Measurements from ENCODE around the gene NKX2-8. TPM values are rescaled to one million over a fixed set of nuclear protein-coding genes. Genes with fewer than 3 reads are reported as not detected.

Gene NKX2-8
- total RNA-seq, 1 donor: not detected

DNA sequence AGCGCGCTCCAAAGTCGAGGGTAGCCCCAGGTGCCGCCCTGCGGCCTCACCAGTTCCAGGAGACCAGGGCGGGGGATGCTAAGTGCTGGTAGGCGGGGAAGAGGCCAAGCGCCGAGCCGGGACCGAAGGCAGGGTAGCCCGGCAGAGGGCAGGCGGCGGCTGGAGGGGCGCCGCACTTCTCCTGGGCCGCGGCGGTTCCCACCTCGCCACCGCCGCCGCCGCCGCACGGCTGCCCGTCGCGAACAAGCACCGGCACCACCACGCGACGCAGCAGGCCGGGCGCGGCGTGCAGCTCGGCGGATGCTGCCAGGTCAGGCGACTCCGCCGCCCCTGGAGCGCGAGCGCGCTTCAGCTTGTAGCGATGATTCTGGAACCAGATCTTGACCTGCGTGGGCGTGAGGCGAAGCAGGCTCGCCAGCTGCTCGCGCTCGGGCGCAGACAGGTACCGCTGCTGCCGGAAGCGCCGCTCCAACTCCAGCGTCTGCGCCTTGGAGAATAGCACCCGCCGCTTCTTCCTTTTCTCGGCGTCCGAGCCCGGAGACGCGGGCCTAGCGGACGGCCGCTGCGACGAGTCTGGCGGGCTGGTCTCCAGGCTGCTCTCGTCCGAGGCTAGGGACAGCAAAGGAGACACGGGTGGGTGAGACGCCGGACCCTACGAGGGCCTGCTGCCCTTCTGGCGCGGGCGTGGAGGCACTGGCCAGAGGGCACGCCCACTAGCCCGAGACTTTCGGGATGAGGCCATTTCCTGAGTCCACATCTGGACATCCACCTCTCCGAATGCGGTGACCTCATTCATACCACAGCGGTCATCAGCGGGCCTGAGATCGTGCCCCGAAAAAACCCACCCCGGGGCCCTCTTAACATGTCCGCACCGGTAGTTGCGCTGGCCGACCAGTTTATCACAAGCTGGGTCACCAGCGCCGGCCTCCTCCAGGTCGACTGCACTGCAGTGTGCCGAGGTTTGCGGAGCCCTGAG lies 1.3 kb downstream of the NKX2-8 start:
- H3K4me3 ChIP-seq (ENCODE audit: low read depth, low read length): peak overlapping the region; percentile 42
- peak; percentile 19 for DNase-seq (ENCODE audit: low read depth)
- TF ChIP-seq, protein P1, sequence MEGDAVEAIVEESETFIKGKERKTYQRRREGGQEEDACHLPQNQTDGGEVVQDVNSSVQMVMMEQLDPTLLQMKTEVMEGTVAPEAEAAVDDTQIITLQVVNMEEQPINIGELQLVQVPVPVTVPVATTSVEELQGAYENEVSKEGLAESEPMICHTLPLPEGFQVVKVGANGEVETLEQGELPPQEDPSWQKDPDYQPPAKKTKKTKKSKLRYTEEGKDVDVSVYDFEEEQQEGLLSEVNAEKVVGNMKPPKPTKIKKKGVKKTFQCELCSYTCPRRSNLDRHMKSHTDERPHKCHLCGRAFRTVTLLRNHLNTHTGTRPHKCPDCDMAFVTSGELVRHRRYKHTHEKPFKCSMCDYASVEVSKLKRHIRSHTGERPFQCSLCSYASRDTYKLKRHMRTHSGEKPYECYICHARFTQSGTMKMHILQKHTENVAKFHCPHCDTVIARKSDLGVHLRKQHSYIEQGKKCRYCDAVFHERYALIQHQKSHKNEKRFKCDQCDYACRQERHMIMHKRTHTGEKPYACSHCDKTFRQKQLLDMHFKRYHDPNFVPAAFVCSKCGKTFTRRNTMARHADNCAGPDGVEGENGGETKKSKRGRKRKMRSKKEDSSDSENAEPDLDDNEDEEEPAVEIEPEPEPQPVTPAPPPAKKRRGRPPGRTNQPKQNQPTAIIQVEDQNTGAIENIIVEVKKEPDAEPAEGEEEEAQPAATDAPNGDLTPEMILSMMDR (IDR thresholded peaks at IDR 0.05; ENCODE audit: insufficient read depth, low read depth, low read length): no peak

DNA sequence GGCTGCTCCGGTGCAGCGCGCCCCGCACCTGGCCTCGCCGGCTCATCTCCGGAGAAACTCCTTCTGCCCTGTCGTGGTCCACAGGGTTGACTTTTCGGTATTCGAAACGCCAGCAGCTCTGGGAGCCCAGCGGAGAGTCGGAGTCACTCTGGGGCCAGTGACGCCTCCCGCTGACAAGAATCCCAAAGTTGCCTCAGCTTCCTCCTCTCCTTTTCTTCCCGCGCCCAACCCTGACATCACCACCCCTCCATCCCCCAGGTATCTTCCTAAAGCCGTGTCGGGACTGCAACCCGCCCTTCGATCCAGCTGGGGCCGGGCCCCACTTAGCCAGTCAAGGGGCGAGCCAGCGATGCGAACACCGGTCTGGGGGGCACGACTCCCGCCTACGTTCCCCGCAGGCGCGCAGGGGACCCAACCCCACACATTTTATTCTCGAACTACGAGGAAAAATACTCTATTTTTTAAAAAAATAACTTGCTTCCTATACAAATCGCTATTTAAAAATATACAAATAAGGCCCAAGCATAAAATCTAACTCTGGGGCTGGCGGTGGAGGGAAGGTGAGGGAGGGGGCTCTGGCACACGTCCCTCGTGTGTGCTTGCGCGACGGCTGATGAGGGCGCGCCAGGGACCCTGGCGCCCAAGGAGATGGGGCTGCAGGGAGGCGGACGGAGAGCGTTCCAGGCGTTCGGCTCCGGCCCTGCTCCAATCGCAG lies 2.1 kb downstream of the NKX2-8 start:
- DNase-seq (ENCODE audit: low read depth): no peak
- H3K4me3 ChIP-seq (ENCODE audit: low read depth, low read length): no peak overlapping the region
- TF ChIP-seq, protein P1 (IDR thresholded peaks at IDR 0.05; ENCODE audit: insufficient read depth, low read depth, low read length): no peak

DNA sequence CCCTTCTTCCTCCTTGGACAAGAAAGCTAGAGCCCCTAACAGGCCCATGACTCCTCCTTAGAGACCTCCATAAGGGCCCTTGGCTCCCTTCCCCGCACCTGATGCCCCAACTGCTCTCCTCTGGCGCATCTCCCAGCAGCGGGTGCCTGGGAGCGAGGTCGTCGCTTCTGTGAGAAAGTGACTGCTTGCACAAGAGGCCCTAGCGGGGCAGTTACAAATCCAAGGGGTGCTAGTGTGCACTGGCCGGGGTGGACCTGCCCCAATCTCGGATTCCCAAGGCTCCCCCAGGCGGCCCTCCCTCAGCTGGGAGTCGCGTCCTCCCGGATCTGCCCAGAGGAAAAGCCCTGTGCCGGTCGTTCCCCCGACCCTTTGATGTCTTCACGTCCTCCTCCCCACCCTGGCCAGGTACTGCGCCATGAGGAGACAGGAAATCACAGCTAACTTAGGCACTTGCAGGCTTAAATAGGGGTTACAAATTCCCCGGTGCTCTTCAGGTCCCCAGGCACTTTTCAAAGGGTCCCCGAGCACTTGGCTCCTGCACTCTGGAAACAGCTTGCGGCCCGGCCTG lies 2.8 kb downstream of the NKX2-8 start:
- TF ChIP-seq, protein P1 (IDR thresholded peaks at IDR 0.05; ENCODE audit: insufficient read depth, low read depth, low read length): no peak
- no peak overlapping the region for H3K4me3 ChIP-seq (ENCODE audit: low read depth, low read length)
- DNase-seq (ENCODE audit: low read depth): no peak

DNA sequence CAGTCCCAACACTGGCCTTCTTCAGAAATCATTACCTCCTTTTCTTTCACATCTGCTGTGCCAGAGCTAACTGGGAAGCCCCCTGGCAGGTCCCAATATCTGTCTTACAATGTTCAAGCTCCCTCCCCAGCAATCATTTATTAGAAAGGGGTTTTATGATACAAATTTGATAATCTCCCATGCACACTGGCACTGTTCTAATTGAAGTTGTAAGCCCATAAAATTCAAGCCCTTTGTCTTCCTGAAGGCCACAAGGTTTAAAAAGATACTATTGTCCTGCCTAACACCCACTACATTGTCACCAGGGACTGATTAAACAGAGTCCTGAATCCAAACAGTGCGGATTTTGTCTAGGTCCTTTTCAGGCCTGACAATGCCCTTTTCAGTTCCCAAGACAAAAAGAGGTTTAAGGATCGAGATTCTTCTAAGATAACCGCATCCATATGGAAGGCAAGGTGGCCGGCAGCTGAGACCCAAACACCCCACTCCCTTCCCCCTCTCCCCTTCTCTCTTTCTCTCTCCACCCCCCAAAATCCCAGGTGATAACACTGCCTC lies 3.3 kb downstream of the NKX2-8 start:
- H3K4me3 ChIP-seq (ENCODE audit: low read depth, low read length): no peak overlapping the region
- DNase-seq (ENCODE audit: low read depth): no peak
- TF ChIP-seq, protein P1 (IDR thresholded peaks at IDR 0.05; ENCODE audit: insufficient read depth, low read depth, low read length): no peak

DNA sequence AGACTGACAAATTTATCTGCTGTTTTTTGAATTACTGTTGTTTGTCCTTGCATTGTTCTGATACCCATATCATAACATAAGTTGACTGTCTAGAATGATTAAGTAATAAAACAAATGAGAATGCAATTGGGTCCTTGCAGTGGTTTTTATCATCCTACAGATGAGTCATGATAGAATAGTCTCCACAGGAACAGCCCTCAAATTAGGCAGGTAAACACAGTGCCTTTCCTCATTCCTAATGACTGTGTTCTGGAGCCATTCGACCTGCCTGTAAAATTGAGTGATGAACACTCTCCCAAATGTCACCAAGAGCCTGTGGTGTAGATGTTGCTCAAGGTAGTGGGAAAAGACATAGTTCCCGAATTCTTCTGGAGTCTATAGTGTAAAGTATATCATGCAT lies 12.3 kb downstream of the NKX2-8 start:
- DNase-seq (ENCODE audit: low read depth): no peak
- TF ChIP-seq, protein P1 (IDR thresholded peaks at IDR 0.05; ENCODE audit: insufficient read depth, low read depth, low read length): no peak
- no peak overlapping the region for H3K4me3 ChIP-seq (ENCODE audit: low read depth, low read length)

DNA sequence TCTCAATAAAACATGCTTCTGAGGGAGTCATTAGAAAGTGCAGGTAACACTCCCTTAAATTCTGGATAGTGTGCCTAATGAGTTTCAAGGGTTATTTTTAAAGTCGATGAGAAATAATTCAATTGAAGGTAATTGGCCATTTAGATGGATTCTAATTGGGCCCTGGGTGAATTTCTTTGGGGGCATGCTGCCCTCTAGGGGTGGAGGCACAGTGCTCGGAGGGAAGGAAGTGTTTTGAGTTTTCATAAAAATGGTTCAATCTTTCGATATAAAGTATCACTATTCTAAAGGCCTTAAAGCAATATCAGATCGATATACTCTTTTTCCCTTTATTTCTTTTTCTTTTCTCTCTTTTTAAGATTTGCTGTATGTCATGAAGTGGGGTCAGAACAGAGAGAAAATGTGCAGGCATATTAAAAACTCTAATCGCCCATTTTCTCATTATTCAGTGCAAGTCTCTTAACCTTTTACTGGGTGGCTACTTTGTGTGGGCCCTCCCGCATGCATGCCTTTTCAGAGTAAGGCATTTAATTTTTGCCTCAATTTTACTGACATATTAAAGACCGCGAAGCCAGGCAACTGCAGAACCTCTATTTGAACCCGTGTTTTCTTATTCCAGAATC lies 25.5 kb downstream of the NKX2-8 start:
- DNase-seq (ENCODE audit: low read depth): peak; percentile 12
- TF ChIP-seq, protein P1 (IDR thresholded peaks at IDR 0.05; ENCODE audit: insufficient read depth, low read depth, low read length): peak; percentile 79
- H3K4me3 ChIP-seq (ENCODE audit: low read depth, low read length): no peak overlapping the region
